Thoracic aorta (tissue), 2 donors: ENCODE measurements around the gene PLA2G3. TPM values are rescaled to one million over a fixed set of nuclear protein-coding genes. Genes with fewer than 3 reads are reported as not detected.

Experiments used
- ATAC-seq: fragments of 150-250 bp; one replicate; pipeline ENCODE4 v1.8.0; 2017; ENCODE audit warnings: low read depth; ENCODE audit not compliant: insufficient number of reproducible peaks, low FRiP score
- DNase-seq: peaks from one replicate; pipeline ENCODE4 v3.0.0-alpha.2; 2020; ENCODE audit warnings: low spot score
- H3K27ac ChIP-seq, 2 donors: fragments of 200-600 bp; sonication (generic); 1 replicate in 1 of 2; 2 replicates in 1 of 2; pipeline ENCODE4 v1.5.1; 2016; ENCODE audit warnings: mild to moderate bottlenecking in 2 of 2, moderate library complexity in 2 of 2
- H3K27me3 ChIP-seq: fragments of 200-600 bp; sonication (generic); replicated peaks from 2 replicates; pipeline ENCODE4 v1.6.0; 2016; ENCODE audit warnings: mild to moderate bottlenecking; ENCODE audit not compliant: insufficient read depth
- H3K36me3 ChIP-seq: fragments of 200-600 bp; sonication (generic); one replicate; pipeline ENCODE4 v1.5.1; 2016
- H3K4me1 ChIP-seq, 2 donors: fragments of 200-600 bp; sonication (generic); 1 replicate in 1 of 2; 2 replicates in 1 of 2; pipeline versions ENCODE4 v1.5.1 to v1.6.0; 2016; ENCODE audit warnings: low read depth in 2 of 2, mild to moderate bottlenecking in 1 of 2; ENCODE audit not compliant: control insufficient read depth in 1 of 2
- H3K4me3 ChIP-seq: fragments of 200-600 bp; sonication (generic); 2 replicates; pipeline ENCODE4 v1.5.1; 2016; ENCODE audit warnings: mild to moderate bottlenecking
- H3K9me3 ChIP-seq: fragments of 200-600 bp; sonication (generic); 2 replicates; pipeline ENCODE4 v1.5.1; 2016
- total RNA-seq, 2 donors: library from RNA; depleted of rRNA; stranded (reverse); fragments of >200 nt; gene quantifications; one replicate each; pipeline versions ENCODE4 v1.1.0 to v1.2.3, GENCODE V29; 2016
- TF ChIP-seq, protein P1 (sequence below): fragments of 200-600 bp; sonication (generic); IDR thresholded peaks from one replicate; pipeline ENCODE4 v1.5.1; 2019; ENCODE audit warnings: antibody characterized with exemption

PLA2G3 gene
- total RNA-seq, 2 donors from 2014 or later = not detected

- H3K4me3 ChIP-seq = no peak overlapping the region
- TF ChIP-seq, protein P1, sequence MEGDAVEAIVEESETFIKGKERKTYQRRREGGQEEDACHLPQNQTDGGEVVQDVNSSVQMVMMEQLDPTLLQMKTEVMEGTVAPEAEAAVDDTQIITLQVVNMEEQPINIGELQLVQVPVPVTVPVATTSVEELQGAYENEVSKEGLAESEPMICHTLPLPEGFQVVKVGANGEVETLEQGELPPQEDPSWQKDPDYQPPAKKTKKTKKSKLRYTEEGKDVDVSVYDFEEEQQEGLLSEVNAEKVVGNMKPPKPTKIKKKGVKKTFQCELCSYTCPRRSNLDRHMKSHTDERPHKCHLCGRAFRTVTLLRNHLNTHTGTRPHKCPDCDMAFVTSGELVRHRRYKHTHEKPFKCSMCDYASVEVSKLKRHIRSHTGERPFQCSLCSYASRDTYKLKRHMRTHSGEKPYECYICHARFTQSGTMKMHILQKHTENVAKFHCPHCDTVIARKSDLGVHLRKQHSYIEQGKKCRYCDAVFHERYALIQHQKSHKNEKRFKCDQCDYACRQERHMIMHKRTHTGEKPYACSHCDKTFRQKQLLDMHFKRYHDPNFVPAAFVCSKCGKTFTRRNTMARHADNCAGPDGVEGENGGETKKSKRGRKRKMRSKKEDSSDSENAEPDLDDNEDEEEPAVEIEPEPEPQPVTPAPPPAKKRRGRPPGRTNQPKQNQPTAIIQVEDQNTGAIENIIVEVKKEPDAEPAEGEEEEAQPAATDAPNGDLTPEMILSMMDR = no peak
- H3K9me3 ChIP-seq = no peaks in the 10 kb centered on the region
- no peak for ATAC-seq
- DNase-seq = no peak
- H3K27ac ChIP-seq = no peak overlapping the region
- H3K27me3 ChIP-seq = peaks cover 3% of the 10 kb centered on the region
- peaks cover 0 to 11% of the 10 kb centered on the region in 2 donors for H3K4me1 ChIP-seq
- no peaks in the 10 kb centered on the region for H3K36me3 ChIP-seq
These were observed 3.6 kb downstream of the PLA2G3 start for GRCh38 chr22:31136711-31137110.

- DNase-seq = no peak
- TF ChIP-seq, protein P1 = no peak
- peaks cover 0 to 11% of the 10 kb centered on the region in 2 donors for H3K4me1 ChIP-seq
- no peaks in the 10 kb centered on the region for H3K36me3 ChIP-seq
- no peak overlapping the region for H3K27ac ChIP-seq
- no peak overlapping the region for H3K4me3 ChIP-seq
- H3K9me3 ChIP-seq = no peaks in the 10 kb centered on the region
- ATAC-seq = no peak
- H3K27me3 ChIP-seq = peaks cover 3% of the 10 kb centered on the region
These were observed 4.2 kb downstream of the PLA2G3 start for GRCh38 chr22:31136155-31136554.

DNA sequence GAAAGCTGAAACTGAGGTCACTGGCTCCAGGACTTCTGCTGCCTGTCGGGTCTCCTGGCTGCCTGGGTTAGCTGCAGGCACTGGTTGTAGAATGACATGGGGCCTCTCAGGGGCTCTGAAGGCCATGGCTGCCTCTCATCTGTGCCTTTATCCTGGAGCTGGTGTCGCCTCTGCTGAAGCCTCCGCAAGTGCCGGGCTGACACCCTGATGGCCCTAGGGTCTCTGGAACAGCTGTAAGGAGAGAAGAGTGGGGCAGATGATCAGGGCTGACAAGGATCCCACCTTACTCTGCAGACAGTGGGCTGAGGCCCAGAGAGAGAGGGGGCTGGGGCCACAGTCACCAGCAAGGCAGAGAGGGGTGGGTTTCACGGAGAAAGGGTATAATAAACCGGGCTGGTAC is 4.6 kb downstream of the PLA2G3 start:
- Histone ChIP-seq H3K4me1 (peaks cover 0 to 8% of the 10 kb centered on the region in 2 donors), H3K27me3 (peaks cover 3% of the 10 kb centered on the region), H3K36me3 (no peaks in the 10 kb centered on the region), H3K9me3 (no peaks in the 10 kb centered on the region), H3K27ac (no peak overlapping the region), H3K4me3 (no peak overlapping the region)
- ATAC-seq (no peak), DNase-seq (no peak)
- TF ChIP-seq, protein P1 = no peak

DNA sequence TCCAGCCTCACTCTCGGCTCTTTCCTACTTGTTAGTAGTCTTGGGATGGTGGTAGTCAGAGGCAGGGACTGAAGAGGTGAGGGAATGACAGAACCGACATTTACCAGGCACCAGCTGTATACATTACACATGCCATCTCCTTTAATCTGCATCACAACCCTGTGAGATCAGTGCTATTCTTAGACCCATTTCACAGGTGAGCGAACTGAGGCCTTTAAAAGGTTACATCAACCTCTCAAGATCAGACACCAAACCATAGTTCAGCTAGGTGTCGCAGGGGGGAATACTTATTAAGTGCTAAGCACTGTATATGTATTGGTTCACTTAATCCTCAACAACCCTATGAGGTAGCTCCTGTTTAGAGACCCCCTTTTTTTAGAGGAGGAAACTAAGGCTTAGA is 5.6 kb downstream of the PLA2G3 start:
- DNase-seq = no peak
- no peaks in the 10 kb centered on the region for H3K4me1 ChIP-seq
- H3K27me3 ChIP-seq = peaks cover 3% of the 10 kb centered on the region
- H3K4me3 ChIP-seq = no peak overlapping the region
- TF ChIP-seq, protein P1 = no peak
- H3K36me3 ChIP-seq = no peaks in the 10 kb centered on the region
- H3K27ac ChIP-seq = no peak overlapping the region
- ATAC-seq = no peak
- no peaks in the 10 kb centered on the region for H3K9me3 ChIP-seq

- Histone ChIP-seq H3K4me3 (no peak overlapping the region), H3K9me3 (no peaks in the 10 kb centered on the region), H3K27ac (no peak overlapping the region), H3K27me3 (no peaks in the 10 kb centered on the region), H3K4me1 (no peaks in the 10 kb centered on the region), H3K36me3 (no peaks in the 10 kb centered on the region)
- TF ChIP-seq, protein P1 = no peak
- DNase-seq (no peak), ATAC-seq (no peak)
These were observed 6.4 kb downstream of the PLA2G3 start for GRCh38 chr22:31133911-31134310.
